Measurements from ENCODE around the gene WDR62. TPM values are rescaled to one million over a fixed set of nuclear protein-coding genes. Genes with fewer than 3 reads are reported as not detected.

The WDR62 gene
- total RNA-seq, 1 experiment from 2014 or later = 51.4 TPM

DNA sequence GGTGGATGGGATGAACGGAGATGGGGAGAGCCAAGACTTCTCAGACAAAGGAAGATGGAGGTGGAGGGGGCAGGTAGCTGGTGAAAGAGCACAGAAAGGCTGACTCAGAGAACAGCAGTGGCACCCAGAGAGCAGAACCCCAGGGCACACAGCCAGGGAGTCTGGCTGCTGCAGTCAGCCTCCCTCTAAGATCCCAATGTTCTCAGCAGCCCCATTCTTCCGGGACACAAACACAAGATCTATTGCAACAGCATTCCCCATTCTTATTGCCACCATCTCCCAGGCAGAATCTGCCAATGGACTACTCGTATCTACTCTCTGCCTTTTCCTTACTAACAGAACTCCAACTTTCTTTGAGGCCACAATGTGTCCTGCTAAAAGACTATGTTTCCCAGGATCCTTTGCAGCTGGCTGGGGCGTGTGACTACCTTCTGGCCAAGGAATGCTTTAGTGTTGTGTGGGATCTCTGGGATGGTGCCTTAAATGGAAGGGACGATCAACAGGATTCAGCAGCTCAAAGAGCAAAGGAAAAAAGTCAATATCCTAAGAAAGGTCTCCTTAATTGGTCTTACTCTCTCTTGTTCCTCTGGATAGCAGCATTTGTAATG lies 8.2 kb upstream of the WDR62 start:
- intact Hi-C loops (cut with micrococcal nuclease; ENCODE audit: unreplicated experiment) (no loop called here), in situ Hi-C loops (cut with HindIII; ENCODE audit: low pct_unique_long_range_greater_than_20kb, low sequenced_read_pairs) (no loop called here)
- ChIA-PET POLR2A (no interaction called here), CTCF (no interaction called here)
- no peak for TF ChIP-seq REST (IDR thresholded peaks at IDR 0.05; ENCODE audit: insufficient read depth in 1 of 2, low read depth in 2 of 2, low read length in 1 of 2)
- TF ChIP-seq POLR2AphosphoS5 (IDR thresholded peaks at IDR 0.05; ENCODE audit: low read depth, low read length) = no peak
- no peak for TF ChIP-seq SIN3A (IDR thresholded peaks at IDR 0.05; ENCODE audit: borderline replicate concordance, insufficient read depth, low read depth, low read length)
- TF ChIP-seq CTCF (IDR thresholded peaks at IDR 0.05) = no peak
- TF ChIP-seq TCF7L2 (IDR thresholded peaks at IDR 0.05; ENCODE audit: low read depth, low read length) = no peak
- Histone ChIP-seq H3K4me1 (ENCODE audit: control insufficient read depth, insufficient read depth, low read length) (no peaks in the 10 kb centered on the region), H3K9me3 (ENCODE audit: control insufficient read depth, insufficient read depth, low read depth, low read length) (no peaks in the 10 kb centered on the region), H3K27me3 (ENCODE audit: control insufficient read depth, insufficient read depth, low read length) (no peaks in the 10 kb centered on the region), H3K27ac (ENCODE audit: low read length) (no peak overlapping the region), H3K4me3 (ENCODE audit: low read depth in 2 of 2, low read length in 2 of 2) (no peak overlapping the region), H3K36me3 (ENCODE audit: control insufficient read depth, insufficient read depth, low read length) (no peaks in the 10 kb centered on the region)
- DNase-seq (ENCODE audit: low read depth, low spot score) = no peak
- ATAC-seq = no peak
- BruUV-seq (replicated peaks) = no TSS peak

DNA sequence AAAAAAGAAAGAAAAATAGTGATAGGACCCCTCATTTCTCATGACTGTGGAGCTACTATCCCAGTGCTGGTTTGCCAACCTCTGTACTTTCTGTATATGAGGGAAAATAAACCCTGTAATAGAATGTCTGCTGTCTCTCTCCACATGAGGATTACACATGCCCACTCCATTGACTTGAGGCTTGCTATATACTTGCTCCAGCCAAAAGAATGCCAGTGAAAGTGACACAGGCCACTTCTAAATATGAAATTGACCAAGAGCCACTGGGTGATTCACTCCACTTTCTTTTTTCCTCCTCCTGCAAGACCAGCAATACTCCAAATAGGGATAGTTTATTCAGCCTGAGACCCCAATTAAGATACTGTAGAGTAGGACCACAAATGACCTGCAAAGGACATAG lies 6.9 kb upstream of the WDR62 start:
- no peaks in the 10 kb centered on the region for H3K4me1 ChIP-seq (ENCODE audit: control insufficient read depth, insufficient read depth, low read length)
- H3K9me3 ChIP-seq (ENCODE audit: control insufficient read depth, insufficient read depth, low read depth, low read length) = no peaks in the 10 kb centered on the region
- BruUV-seq (replicated peaks) = no TSS peak
- no peak for TF ChIP-seq REST (IDR thresholded peaks at IDR 0.05; ENCODE audit: insufficient read depth in 1 of 2, low read depth in 2 of 2, low read length in 1 of 2)
- TF ChIP-seq POLR2AphosphoS5 (IDR thresholded peaks at IDR 0.05; ENCODE audit: low read depth, low read length) = no peak
- no peak for TF ChIP-seq TCF7L2 (IDR thresholded peaks at IDR 0.05; ENCODE audit: low read depth, low read length)
- TF ChIP-seq SIN3A (IDR thresholded peaks at IDR 0.05; ENCODE audit: borderline replicate concordance, insufficient read depth, low read depth, low read length) = no peak
- TF ChIP-seq CTCF (IDR thresholded peaks at IDR 0.05) = no peak
- H3K36me3 ChIP-seq (ENCODE audit: control insufficient read depth, insufficient read depth, low read length) = no peaks in the 10 kb centered on the region
- CTCF ChIA-PET = no interaction called here
- intact Hi-C loops (cut with micrococcal nuclease; ENCODE audit: unreplicated experiment) (no loop called here), in situ Hi-C loops (cut with HindIII; ENCODE audit: low pct_unique_long_range_greater_than_20kb, low sequenced_read_pairs) (no loop called here)
- H3K27ac ChIP-seq (ENCODE audit: low read length) = no peak overlapping the region
- H3K27me3 ChIP-seq (ENCODE audit: control insufficient read depth, insufficient read depth, low read length) = no peaks in the 10 kb centered on the region
- H3K4me3 ChIP-seq (ENCODE audit: low read depth in 2 of 2, low read length in 2 of 2) = no peak overlapping the region
- ATAC-seq (no peak), DNase-seq (ENCODE audit: low read depth, low spot score) (no peak)
- POLR2A ChIA-PET = no interaction called here
